SIG-M5 treated with dmso at 0.1 percent for 504 hours (cell line): ENCODE measurements around the gene ERGIC2.
A peak's percentile ranks its signal among the peaks of the same experiment; 100 is the strongest.
"Not testable (repeated sequence)": the region's sequence is repeated elsewhere in the genome, so short reads cannot be mapped to it uniquely, and the experiment has no call there.

ENCODE experiments used
- DNase-seq: peaks from one replicate; lab custom pipeline; 2025; ENCODE audit not compliant: unreplicated experiment; lab: John Stamatoyannopoulos, UW

The ERGIC2 gene, protein sequence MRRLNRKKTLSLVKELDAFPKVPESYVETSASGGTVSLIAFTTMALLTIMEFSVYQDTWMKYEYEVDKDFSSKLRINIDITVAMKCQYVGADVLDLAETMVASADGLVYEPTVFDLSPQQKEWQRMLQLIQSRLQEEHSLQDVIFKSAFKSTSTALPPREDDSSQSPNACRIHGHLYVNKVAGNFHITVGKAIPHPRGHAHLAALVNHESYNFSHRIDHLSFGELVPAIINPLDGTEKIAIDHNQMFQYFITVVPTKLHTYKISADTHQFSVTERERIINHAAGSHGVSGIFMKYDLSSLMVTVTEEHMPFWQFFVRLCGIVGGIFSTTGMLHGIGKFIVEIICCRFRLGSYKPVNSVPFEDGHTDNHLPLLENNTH

DNA sequence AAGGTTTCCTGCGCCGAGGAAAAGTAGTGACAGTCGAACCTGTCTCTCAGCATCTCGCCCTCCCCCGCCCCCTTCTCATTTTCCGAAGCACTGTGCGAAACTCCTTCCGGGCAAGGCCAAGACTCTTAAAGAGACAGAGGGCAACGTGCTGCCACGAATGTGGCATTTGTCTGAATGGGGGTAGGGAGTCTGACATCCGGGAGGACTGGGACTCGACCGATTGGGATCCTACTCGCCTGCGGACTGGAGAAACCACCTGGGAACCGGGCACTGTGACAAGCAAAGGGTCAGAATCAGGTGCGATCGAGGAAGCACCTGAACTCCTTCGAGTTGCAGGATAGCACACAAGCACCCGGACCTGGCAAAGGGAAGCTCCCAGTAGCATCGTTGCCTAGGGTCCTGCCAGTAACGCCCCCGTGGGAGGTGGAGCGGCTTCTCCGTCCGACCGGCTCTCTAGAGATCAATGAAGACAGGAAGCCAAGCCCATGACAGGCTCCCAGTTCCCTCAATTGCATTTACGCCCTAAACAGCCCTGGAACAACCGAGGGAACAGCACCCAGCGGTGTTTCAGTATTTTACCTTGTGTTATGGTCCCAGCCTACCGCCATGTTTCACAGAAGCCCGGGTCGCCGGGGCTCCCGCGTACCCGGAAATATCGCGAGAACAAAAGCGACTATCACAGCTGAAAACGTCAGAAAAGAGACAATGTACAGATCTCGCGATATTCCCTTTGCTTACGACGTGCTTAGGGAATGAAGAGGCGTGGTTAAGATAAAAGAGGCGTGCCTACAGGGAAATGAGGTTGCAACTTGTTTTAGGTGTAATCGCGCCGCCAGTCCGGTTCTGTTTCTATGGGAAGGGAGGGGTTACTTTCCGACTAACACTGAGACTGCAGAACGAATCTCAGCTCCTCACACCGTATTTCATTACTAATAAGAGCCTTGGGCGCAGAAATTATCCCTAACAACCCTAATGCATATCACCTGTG, at the start of gene ERGIC2:
Gene ERGIC2 (minus strand): TSS at position 637 of the 988 bp plus-strand sequence. CDS start 9,539 bp downstream, outside the sequence.
- peak; percentile 100 for DNase-seq

DNA sequence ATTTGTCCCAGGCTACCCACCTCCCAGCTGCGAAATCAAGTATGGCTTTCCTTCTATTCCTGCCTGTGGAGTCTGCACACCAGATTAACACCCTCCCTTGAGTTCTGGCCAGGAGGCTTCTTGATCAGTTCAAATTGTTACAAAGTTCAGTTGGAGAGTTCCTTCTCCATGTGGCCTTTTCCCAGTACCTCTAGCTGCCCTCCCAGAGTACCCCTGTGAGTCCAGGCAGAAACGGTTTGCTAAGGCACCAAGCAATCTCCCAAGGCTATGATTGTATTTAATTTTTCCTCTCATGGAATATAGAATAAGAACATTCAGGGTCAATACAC, 49.7 kb upstream of the ERGIC2 start:
- DNase-seq, result no peak

DNA sequence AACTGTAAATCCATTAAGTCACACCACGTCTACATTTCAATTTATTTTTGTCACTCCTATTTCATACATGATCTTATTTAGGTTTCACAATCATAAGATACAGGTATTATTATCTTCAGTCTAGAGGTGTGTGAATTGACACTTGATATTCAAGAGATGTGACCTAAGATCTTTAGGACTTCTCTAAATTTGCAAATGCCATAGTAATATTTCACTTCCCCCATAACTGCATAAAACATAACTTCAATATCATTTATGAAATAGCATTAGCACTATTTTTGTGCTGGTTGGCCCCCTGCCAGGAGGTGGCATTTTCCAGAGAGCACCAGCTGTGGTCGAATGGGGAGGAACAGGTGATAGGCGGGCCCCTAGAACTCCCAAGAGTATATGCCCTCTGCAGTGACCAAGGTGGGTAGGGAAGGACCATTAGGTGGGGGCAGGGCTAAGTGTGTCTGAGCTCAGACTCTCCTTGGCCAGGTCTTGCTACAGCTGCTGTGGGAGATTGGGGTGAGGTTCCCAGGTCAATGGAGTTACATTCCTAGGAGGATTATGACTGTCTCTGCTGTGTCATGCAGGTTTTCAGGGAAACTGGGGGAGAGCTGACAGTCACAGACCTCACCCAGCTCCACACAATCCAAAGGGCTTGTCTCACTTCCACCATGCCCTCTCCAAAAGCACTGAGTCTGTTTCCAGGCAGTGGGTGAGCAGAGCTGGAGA, 49.2 kb upstream of the ERGIC2 start:
- DNase-seq, result no peak

DNA sequence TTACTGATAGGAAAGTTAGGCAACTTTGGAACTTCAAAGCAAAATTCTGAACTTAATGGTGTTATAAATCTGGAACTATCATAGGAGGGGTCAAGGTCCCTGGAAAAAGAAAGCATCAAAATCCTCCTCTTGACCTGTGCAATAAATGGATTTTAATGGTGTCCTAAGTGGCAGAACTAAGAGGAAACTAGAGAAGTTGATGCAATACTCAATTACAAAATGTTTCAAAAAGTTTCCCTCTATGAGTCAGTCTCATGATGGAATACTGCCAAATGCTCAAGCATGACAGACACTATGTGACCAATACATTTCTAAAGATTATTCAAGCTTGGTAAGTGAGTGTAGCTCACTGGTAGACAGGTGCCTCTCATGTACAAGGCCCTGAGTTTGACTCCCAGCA, 47.7 kb upstream of the ERGIC2 start:
- DNase-seq, result peak; percentile 90

DNA sequence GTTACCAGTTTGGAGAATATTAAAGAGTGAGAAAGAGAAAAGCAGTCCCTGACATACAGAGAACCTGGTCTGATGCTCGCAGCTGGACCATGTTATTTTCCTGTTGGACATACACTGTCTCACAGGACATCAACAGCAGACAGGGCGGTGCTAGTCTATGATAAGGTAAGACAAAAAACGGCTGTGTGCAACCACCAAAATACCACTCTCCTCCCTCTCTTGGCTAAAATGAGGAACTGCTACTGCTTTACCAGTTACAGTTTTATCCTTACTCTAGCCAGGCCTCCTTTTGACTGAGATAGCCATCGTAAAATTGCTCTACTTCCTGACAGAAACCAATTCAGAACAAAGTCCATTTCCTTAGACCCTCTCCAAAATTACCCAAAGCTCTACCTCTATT, 47.0 kb upstream of the ERGIC2 start:
- peak; percentile 94 for DNase-seq

DNA sequence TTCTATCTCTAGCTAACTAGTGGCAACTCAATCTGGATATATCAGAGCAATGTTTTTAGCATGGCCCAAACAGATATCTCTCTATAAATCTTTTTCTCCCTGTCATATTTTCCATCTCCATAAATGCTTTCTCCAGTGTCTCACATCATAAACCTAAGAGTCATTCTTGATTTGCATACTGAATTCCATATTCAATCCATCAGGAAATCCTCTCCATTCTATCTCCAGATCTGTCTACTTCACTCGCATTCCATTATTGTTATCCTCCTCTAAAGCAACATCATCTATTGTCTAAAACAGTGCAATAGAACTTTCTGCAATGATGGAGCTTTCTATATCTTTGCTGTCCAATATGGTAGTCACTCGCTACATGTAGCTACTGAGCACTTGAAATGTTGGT, 45.5 kb upstream of the ERGIC2 start:
- no peak for DNase-seq

DNA sequence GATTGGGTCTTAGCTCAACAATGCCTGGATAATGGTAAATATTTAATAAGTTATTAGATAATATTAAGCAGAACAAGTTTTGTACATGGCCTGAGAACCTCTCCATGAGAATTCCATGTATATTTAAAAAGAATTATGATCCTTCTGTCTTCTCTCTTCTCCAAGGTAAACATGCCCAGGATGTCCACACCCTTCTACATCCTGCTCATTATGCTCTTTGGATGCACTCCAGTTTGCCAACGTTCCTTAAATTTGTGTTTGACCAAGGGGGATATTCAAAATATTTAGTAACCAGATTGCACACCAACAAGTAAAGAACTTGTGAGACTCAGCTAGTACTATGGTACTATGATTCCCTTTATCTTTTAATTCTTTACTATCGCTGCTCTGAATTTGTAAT, 44.8 kb upstream of the ERGIC2 start:
- DNase-seq, result no peak

DNA sequence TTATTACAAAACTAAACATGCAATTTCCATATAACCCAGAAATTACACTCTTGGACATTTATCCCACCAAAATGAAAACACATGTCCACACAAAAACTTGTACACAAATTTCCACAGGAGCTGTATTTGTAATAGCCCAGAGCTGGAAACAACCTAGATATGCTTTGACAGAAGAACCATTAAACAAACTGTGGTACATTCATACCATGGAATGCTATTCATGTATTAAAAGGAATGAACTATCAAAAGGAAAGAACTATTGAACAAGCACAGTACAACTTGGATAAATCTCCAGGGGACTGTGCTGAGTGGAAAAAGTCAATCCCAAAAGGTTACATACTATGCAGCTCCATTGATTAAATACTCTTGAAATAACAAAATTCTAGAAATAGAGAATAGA, 35.8 kb upstream of the ERGIC2 start:
- DNase-seq, result no peak

DNA sequence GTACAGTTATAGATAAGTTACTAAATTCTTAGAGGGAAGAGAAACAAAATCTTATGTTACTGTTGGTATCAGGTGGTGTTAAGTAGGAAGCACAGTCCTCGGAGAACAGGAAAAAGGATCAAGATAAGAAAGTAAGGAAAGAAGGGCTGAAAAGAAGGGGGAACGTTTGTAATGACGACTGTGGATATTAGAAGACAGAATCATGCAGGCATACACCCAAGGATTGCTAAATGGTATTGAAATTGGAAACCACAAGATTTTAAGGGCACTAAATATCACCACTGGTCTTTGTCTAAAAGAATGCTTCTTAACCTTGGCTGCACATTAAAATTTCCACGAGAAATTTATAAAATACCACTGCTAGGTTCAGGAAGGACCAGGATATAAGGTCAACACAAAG, 34.1 kb upstream of the ERGIC2 start:
- no peak for DNase-seq

DNA sequence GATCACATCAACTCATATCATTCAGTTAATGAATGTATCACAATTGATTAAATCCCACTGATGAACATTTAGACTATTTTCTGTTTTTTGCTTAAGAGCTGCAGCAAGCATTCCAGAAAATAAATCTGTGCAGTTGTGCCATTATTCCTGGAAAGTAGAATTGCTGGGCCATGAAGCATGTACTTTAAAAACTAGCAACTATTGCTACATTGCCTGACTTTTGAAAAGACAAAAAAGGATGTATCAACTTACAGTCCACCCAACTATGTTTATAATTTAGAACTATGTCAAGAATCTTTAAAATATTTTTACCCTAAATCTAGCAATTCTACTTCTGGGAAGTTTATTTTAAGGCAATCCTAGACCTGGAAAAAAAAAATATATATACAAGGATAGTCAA, 33.4 kb upstream of the ERGIC2 start:
- DNase-seq, result no peak

DNA sequence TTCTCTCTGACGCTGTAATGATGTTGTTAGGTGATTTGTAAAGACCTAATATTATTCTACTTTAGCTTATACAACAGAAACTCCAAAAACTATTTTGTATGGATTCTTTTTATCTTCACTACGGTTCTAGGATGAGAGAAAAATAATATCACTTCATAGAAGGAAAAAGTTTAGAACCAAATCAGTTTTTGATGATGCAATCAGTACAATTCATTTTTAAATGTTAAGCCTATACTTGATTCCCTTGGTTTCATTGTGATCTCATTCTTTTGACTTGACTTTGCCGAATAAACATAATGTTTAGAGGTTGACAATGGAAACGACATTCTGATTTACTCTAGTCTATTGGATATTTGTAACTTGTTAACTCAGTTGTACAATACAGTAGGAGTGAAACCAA, 24.6 kb upstream of the ERGIC2 start:
- DNase-seq, result no peak

DNA sequence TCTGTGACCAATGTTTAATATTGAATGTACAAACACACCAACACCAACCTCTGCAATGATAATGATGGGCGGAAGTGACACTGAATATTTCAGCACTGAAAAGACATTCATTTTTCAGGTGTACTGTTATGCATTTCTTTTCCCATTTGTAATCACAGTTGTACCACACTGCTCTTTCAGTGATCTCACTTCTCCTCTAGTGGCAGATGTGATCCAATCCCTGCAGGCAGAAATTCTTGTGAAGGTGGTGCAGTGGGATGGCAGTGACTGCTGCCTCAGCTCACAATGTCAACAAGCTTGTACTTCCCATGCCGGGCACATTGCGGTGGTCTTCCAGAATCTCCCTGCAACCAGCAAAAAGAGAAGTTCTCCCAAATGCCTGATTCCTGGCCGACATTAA, 23.0 kb upstream of the ERGIC2 start:
- DNase-seq, result no peak

DNA sequence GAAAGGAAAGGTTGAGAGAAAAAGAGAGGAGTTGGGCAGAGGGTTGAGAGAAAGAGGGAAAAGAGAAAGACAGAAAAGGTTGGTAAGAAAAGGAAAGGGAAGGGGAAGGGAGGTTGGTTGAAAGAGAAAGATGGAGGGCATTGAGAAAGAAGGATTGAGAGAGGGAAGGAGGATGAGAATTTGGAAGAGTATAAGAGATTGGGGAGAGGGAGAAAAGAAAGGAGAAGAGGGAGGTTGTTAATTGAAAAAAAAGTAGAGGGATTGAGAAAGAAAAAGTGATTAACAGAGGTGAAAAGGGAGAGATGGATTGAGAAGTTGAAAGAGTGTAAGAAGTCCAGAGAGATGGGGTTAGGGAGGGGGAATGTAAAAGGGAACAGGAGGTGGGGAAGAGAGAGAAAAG, 21.5 kb upstream of the ERGIC2 start:
- no peak for DNase-seq

DNA sequence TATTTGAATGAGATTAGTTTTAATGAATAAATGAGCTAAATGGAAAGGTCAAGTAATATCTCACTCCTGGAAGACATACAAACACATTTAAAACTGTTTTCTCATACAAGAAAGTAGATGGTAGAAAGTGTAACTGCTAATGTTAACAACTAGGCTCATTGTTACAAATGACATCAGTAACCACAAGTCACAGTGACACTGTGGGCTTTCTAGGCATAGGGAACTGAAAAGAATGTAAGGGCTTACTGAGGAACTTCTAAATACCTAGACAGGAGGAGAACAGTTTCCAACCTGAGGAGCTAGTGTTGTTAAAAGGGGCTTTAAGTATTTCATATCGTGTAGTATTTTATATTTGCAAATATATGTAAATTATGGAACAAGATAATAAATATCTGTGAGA, 17.5 kb upstream of the ERGIC2 start:
- no peak for DNase-seq

DNA sequence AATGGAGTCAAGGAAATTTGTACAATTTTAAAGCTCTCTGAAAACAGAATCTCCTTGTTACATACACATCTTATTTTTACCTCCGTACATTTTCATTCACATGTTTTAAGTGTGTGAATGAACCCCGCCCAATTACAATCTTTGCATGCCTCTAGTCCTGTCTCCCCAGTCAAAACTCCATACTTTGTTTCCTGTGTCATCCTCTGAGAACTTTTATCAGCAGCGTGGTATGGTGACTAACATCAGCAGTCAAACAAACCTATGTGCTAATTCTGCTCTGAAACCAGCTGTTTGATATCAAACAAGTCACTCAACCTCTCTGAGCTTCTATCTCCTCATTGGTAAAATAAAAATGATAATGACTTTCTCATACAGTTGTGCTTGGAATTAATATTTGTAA, 15.8 kb upstream of the ERGIC2 start:
- no peak for DNase-seq

DNA sequence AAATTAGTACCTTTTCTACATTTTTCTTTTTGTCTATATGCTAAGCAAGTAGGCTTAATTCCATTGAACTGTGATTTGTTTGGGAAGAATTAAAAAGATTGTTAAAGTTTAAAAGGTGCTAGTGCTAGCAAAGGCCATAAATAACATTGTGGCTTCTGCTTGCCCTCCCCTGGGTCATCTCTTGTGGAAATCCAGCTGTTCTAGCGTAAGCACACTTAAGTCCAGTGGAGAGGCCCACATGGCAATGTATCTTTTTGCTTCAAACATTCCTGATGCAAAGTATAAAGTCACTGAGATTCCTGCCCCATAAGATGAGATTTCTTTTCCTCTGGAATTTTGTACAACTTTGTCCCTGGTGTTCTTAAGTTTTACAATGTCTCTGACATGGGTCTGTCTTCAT, 14.4 kb upstream of the ERGIC2 start:
- DNase-seq, result no peak

DNA sequence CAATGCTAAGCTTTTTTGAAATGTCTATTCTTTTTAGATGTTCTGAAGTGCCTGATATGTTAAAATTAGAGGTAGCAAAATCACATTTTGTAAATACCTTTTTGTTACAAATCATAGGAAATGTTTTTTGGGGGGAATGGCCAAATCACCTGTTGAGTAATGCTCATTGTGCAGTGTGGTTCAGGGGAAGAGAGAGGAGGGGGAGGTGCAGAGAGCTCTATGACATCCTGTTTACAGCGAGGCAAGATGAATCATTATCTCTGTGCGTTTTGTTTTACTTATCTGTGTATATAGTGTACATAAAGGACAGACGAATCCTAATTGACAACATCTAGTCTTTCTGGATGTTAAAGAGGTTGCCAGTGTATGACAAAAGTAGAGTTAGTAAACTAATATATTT, 9.4 kb upstream of the ERGIC2 start:
- DNase-seq, result not testable (repeated sequence)

DNA sequence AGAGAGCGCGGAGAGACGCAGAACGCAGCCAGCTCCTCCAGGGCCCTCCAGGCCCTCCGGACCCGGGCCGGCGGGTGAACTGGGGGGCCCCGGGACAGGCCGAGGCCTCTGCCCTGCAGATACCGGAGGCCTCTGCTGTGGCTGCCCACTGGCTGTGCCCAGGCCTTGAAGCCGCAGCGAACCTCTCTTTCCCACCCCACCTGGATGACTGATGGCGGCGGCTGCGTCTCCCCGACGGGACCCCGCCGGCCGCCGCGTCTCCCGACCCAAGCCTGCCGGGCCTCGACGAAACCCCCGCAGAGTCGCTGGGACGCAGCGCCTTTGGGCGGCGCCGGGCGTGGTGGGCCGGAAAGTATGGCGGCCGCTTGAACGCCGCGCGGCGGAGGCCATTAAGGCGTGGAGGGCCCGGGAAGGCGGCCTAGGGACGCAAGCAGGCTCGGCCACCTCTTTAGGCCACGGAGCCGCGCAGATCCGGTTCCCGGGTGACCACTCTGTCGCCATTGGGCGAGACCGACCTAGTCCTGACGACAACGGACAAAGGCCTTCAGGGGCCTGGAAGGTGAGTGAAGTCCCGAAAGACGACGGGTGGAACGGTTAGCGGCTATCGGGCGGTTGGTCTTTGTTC, 8.4 kb upstream of the ERGIC2 start:
- DNase-seq, result no peak

DNA sequence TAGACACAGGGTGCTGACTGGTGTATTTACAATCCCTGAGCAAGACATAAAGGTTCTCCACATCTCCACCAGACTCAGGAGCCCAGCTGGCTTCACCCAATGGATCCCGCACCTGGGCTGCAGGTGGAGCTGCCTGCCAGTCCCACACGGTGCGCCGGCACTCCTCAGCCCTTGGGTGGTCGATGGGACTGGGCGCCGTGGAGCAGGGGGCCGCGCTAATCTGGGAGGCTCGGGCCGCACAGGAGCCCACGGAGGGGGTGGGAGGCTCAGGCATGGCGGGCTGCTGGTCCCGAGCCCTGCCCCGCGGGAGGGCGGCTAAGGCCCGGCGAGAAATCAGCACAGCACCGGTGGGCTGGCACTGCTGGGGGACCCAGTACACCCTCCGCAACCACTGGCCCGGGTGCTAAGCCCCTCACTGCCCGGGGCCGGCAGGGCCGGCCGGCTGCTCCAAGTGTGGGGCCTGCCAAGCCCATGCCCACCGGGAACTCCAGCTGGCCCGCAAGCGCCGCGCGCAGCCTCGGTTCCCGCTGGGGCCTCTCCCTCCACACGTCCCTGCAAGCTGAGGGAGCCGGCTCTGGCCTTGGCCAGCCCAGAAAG, 5.2 kb upstream of the ERGIC2 start:
- DNase-seq, result not testable (repeated sequence)

DNA sequence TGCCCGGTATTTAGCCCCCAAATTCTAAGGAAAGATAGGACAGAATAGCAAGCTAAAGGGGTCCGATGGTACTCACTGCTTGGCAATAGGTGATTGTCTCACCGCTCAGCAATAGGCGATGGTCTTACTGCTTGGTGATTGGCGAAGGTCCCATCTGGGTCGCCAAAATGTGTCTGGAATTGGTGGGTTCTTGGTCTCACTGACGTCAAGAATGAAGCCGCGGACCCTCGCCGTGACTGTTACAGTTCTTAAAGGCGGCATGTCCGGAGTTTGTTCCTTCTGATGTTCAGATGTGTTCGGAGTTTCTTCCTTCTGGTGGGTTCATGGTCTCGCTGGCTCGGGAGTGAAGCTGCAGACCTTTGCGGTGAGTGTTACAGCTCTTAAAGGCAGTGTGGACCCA, 4.2 kb upstream of the ERGIC2 start:
- not testable (repeated sequence) for DNase-seq

DNA sequence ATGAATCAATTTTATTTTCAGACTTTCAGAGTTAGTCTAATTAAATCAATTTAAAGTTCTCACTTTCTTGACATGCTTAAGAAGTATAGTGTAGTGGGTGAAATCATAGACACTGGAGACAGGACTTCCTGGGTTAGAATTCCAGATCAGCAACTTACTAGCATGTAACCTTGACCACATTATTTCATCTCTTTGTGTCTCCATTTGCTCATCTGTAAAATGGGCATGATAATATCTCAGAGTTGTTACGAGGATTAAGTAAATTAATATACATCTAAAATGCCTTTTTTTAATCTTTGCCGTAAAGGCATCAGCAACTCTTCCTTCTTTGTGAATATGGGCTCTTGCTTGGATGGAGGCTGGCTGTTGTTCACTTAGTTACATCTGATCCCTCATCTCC, 1.3 kb upstream of the ERGIC2 start:
- no peak for DNase-seq
